WTC11 (cell line): ENCODE results near the gene WDR75.

Experiments used
- CBFB ChIP-seq: sonication (generic); formaldehyde crosslinking; IDR thresholded peaks from 2 replicates; pipeline ENCODE4 v1.8.1; 2022; ENCODE audit warnings: mild to moderate bottlenecking, low read depth, missing genetic modification reagents
- CREB1 ChIP-seq: sonication (generic); formaldehyde crosslinking; IDR thresholded peaks from 2 replicates; pipeline ENCODE4 v1.8.0; 2023; ENCODE audit warnings: mild to moderate bottlenecking, missing genetic modification reagents
- ELF4 ChIP-seq: sonication (generic); formaldehyde crosslinking; IDR thresholded peaks from 2 replicates; pipeline ENCODE4 v1.8.1; 2022; ENCODE audit warnings: low read depth, mild to moderate bottlenecking, moderate library complexity, missing genetic modification reagents
- ETV6 ChIP-seq: sonication (generic); formaldehyde crosslinking; IDR thresholded peaks from 2 replicates; pipeline ENCODE4 v1.8.1; 2022; ENCODE audit warnings: mild to moderate bottlenecking, missing genetic modification reagents
- JAZF1 ChIP-seq: fragments of 250-450 bp; sonication (Bioruptor Pico); IDR thresholded peaks from 2 replicates; pipeline ENCODE4 v1.9.0; 2021; ENCODE audit warnings: moderate library complexity, mild to moderate bottlenecking, inconsistent platforms
- NR2C2 ChIP-seq: sonication (generic); formaldehyde crosslinking; IDR thresholded peaks from 2 replicates; pipeline ENCODE4 v1.8.0; 2022; ENCODE audit warnings: mild to moderate bottlenecking, missing genetic modification reagents
- NR3C1 ChIP-seq: sonication (generic); formaldehyde crosslinking; conservative IDR thresholded peaks from 2 replicates; pipeline ENCODE4 v1.8.1; 2023; ENCODE audit warnings: low read depth, mild to moderate bottlenecking, missing genetic modification reagents
- ZBTB21 ChIP-seq: sonication (generic); formaldehyde crosslinking; IDR thresholded peaks from 2 replicates; pipeline ENCODE4 v1.8.1; 2023; ENCODE audit warnings: mild to moderate bottlenecking, missing genetic modification reagents, borderline replicate concordance
- TF ChIP-seq, protein P1 (sequence below): fragments of 200-600 bp; IDR thresholded peaks from 2 replicates; pipeline ENCODE4 v1.8.0; 2022; ENCODE audit warnings: antibody characterized with exemption
- TF ChIP-seq, protein P2 (sequence below): sonication (generic); formaldehyde crosslinking; conservative IDR thresholded peaks from 2 replicates; pipeline ENCODE4 v1.8.1; 2022; ENCODE audit warnings: mild to moderate bottlenecking, missing genetic modification reagents

DNA sequence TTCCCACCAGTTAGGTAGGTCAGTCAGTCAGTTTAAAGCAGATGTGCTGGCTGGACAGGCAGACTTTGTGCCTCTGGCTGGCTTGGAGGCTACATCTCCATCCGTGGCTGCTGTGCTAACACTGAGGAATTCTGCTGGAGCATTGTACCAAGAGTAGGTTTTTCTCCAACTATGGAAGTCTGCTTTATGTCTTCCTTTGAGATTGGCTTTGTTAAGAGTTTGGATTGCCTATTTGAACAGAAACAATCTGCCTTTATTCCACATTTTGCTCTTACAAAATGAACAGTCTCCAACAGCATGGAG is 46.7 kb downstream of the WDR75 start:
- no peak for TF ChIP-seq CBFB (CRISPR knock-in tag)
- TF ChIP-seq, protein P1, sequence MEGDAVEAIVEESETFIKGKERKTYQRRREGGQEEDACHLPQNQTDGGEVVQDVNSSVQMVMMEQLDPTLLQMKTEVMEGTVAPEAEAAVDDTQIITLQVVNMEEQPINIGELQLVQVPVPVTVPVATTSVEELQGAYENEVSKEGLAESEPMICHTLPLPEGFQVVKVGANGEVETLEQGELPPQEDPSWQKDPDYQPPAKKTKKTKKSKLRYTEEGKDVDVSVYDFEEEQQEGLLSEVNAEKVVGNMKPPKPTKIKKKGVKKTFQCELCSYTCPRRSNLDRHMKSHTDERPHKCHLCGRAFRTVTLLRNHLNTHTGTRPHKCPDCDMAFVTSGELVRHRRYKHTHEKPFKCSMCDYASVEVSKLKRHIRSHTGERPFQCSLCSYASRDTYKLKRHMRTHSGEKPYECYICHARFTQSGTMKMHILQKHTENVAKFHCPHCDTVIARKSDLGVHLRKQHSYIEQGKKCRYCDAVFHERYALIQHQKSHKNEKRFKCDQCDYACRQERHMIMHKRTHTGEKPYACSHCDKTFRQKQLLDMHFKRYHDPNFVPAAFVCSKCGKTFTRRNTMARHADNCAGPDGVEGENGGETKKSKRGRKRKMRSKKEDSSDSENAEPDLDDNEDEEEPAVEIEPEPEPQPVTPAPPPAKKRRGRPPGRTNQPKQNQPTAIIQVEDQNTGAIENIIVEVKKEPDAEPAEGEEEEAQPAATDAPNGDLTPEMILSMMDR = no peak
- TF ChIP-seq CREB1 (CRISPR knock-in tag) = no peak
- no peak for TF ChIP-seq ETV6
- no peak for TF ChIP-seq NR2C2 (CRISPR knock-in tag)
- no peak for TF ChIP-seq ZBTB21 (CRISPR knock-in tag)
- TF ChIP-seq ELF4 = no peak
- TF ChIP-seq, protein P2, sequence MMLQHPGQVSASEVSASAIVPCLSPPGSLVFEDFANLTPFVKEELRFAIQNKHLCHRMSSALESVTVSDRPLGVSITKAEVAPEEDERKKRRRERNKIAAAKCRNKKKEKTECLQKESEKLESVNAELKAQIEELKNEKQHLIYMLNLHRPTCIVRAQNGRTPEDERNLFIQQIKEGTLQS (CRISPR knock-in tag) = no peak
- TF ChIP-seq JAZF1 (CRISPR knock-in tag) = no peak
- TF ChIP-seq NR3C1 = no peak
